ENCODE results near the gene GDPD5.

GDPD5 gene

DNA sequence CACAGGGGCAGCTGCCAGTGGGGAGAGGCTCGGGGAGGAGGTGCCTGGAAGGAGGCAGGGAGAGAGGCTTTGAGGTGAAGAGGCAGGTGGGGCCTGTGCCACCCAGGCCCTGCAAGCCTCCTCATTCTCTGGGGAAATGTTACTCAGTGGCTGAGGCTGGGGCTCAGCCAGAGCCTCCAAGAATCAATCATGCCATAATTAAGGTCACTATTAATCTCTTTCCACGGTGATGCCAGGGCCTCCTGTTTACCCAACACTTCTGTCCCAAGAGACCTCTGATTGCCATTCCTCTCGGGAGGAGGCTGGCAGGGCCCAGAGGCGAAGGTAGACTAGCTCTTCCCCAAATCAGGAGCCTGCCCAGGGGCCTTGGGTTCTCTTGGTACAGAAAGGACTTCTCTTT lies 38.4 kb downstream of the GDPD5 start:
- no peak for DNase-seq

DNA sequence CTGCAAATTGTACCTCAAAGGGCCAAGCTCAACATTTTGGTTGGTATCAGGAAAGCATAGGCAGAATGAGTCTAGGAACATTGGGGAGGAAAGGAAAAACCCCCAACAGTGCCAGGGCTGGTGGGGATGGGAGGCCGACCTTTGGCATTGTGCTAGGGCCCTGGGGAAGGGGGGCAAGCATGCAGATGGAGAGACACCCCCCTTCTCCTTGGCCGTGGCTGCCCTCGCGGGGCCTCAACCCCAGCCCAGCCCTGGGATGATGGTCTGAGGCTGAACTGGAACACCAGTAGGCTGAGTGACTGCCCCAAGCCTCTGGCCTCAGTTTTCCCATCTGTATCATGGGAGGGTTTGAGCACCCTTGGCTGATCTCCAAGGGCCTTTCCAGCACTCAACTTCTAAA lies 40.0 kb downstream of the GDPD5 start:
- no peak for DNase-seq

DNA sequence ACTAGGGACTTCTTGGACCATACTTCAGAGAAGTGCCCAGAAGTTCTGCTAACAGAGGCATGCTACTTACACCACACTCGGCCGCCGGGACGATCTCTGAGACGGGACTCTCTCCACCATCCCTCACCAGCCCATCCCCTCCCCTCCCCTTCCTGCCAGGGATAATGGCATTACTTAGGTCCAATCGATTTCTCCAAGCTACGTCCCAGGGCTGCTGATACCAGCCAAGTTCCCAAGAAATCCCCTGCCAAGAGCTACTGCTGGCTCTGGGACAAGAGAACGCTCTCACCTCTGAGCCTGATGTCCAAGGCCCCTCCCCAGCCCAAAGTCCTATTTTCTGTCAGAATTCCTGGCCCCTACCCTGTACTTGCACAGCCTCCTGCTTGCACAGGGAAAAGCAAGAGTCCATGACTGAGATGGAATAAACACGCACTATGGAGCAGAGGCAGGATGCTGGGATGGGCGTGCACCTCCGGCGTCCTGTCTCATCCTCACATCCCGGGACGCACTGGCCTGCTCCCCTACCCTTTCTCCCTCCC lies 42.7 kb downstream of the GDPD5 start:
- DNase-seq = no peak

- no peak for DNase-seq
These were observed 43.7 kb downstream of the GDPD5 start for GRCh38 chr11:75481922-75482606.

- no peak for DNase-seq
These were observed 44.4 kb downstream of the GDPD5 start for GRCh38 chr11:75481223-75481921.

DNA sequence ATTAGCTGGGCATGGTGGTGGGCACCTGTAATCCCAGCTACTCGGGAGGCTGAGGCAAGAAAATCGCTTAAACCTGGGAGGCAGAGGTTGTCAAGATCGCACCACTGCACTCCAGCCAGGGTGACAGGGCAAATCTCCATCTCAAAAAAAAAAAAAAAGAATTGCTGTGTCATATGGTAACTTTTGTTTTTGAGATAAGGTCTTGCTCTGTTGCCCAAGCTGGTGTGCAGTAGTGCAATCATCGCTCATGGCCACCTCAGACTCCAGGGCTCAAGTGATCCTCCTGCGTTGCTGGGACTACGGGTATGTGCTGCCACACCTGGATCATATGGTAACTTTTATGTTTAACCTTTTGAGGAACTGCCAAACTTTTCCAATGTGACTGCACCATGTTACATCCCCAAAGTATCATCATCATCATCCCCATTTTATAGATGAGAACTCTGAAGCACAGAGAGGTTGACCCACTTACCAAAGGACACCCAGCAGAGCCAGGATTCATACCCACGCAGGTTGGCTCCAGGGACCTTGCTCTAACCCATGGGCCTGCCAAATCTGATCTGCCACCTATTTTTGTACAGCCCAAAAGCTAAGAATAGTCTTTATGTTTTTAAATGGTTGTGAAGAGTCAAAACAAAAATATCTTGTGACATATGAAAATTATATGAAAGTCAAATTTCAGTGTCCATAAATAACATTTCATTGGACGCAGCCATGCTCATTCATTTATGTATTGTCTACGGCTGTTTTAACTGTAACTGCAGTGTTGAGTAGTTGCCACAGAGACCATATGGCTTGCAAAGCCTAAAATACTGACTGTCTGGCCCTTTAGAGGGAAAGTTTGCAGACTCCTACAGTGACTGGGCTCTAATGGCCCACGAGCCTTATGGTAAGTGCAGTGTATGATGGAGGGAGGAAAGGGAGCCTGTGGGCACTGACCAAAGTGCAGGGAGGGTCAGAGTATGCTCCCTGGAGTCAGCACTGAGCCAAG lies 45.3 kb downstream of the GDPD5 start:
- DNase-seq = peak; percentile 79

DNA sequence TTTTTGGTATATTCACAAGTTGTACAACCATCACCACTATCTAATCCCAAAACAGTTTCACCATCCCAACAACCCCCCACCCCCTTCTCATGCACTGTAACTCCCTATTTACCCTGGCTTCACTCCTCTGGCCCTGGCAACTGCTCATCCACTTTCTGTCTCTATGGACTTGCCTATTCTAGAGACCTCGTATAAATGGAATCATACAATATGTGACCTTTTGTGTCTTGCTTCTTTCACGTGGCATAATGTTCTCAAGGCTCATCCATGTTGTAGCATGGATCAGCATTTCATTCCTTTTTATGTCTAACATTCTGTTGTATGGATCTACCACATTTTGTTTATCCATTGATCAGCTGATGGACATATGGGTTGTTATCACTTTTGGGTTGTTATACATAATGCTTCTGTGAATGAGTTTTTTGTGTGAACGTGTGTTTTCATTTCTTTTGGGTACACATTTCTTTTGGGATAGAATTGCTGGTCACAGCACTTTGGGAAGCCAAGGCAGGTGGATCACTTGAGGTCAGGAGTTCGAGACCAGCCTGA lies 46.1 kb downstream of the GDPD5 start:
- DNase-seq = no peak

- DNase-seq = peak; percentile 54
These were observed 46.8 kb downstream of the GDPD5 start for GRCh38 chr11:75478783-75479596.

DNA sequence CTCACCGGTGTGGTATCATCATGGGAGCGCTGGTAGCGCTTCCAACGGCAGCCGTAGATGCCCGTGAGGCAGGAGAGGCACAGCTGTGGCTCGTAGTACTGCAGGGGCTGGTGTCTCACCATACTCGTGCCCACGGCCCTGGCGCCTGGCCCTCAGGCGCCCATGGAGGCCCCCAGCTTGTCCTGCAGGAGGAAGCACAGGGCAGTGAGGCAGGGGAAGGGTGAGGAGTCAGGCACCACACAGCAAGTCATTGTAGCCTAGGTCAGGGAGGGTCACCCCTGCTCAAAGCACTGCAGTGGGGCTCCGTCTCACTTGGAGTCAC lies 48.2 kb downstream of the GDPD5 start:
- DNase-seq = no peak

DNA sequence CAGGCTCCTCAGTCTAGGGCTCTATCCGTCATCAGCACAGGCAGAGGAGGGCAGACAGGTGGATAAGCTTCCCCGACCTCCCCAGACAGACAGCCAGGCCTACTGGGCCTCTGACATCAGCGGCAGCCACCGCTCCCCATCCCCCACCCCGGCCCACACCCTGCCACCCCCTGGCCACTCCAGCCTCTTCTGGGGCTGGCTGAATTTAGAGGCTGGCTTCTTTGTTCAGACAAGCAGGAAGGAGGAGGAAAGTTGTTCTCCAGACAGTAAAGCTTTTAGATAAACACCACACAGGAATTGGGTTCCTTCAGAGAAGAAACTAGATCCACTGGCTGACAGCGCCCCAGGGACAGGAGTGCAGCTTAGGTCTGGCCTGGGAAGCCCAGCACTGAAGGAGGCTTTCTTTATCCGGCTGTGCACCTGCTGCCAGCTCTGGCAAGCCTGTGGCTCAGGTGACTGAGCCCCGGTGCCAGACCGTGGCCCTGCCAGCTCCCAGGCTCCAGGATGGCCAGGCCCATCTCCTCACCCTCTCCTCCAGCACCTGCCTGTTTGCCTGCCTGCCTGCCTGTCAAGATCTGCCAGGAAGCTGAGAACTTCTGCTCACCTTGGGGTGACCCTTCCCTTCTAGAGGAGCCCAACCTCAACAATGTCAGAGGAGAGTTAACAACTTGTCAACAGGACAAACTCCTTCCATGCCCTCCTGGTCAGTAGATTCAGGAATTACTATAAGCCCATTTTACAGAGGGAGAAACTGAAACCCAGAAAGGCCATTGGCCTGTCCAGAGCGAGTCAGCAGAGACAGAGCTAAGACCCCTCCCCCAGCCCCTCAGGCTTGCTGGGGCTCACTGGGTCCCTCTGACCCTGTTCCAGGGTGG lies 48.8 kb downstream of the GDPD5 start:
- DNase-seq = no peak

- peak; percentile 86 for DNase-seq
These were observed 49.7 kb downstream of the GDPD5 start for GRCh38 chr11:75475767-75476650.

- peak; percentile 86 for DNase-seq
These were observed 50.6 kb downstream of the GDPD5 start for GRCh38 chr11:75474878-75475766.

GRCh38 chr11:75474240-75474639 lies 51.5 kb downstream of the GDPD5 start:
- DNase-seq = peak; percentile 57

GRCh38 chr11:75473684-75474083 lies 52.1 kb downstream of the GDPD5 start:
- no peak for DNase-seq

DNA sequence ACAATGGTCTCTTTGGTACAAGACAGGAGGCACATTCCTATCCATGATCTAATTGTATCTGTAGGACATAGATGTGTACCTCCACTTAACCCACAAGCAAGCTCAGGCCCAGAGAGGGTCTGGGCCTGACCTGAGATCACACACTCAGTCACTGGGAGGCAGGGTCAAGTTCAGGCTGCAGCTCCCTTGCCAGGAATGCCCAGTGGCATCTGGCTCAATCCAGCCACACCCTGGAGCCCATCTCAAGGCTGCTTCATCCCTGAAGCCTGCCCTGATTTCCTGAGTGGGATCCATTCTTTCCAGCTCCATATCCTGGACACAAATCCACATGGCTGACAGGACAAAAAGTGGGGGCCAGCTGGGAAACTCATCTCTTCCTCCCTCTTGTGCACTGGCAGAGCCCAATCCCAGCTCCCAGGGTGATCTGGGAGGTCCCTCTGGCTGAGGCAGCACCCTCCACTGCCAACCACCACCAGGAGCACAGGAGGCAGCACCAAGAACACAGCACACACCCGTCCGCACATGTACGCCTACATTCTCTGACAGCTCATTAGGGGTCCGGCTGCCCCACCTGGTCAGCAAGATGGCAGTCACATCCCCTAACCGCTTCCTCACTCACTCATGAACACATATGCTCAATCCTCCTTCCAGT lies 53.5 kb downstream of the GDPD5 start:
- no peak for DNase-seq

DNA sequence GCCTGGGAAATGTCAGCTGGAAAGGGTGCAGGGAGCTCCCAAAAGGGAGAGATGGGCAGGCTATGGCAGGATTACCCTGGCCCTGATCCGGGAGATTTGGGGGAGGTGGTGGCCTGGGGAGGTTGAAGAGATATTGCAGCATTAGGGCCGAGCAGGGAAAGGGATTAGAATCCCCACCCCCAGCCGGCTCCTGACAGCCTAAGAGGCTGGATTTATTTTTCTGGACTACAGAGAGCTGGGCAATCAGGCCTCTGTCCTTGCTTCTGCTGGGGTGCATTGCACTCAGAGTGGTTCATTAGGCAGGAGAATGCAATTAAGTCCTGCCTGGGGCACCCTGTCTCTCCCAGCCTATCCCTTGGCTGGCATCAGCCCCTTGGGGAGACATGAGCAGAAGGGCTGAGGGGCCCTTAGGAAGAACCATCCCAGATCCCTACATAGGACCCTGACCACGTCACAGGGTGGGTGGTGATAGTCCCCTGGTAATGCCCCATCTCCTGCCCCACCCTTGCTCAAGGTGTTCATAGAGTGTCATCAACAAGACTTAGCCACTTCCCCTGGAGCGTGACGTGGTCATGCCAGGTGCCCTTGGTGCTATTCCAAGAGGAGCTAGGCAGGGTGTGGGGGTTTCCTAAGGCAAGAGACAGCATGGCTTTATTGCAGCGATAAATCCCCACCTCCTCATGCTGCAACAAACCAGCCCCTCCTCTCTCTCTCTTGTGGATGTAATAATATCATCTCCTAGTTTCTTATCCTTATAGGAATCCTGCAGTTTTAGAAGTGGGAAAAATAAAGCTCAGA lies 54.4 kb downstream of the GDPD5 start:
- DNase-seq = no peak

DNA sequence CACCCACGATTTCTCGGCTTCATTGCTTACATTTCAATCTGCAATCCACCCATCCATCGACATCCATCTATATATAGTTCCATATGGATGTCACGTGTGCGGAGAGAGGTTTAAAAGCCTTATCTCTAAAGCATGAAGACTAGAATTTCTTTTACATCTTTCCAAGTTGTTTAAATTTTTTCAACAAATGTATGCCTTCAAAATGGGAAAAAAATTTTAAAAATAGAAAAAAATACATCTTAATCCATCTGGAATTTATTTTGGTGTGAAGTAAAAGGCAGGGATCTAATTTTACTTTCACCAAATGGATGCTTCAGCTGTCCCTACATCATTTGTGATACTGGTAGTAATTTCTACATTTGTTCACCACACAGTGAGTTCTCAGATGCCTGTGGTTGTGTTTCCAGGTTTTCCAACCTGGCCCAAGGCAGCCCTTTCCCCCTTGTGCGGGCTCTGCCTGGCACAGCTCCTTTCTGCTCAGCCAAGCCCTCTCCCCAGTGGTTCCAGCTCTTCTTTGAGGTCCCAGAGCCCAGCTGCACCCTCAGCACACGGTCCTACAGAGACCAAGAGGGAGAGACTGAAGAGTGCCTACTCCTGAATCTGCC lies 55.2 kb downstream of the GDPD5 start:
- DNase-seq = no peak
